HG03469 (cell line): Measurements from ENCODE around the gene AREG.

Experiments
- ATAC-seq: cut with Tn5 transposase; IDR thresholded peaks from one replicate; pipeline ENCODE4 v1.9.1; 2021; ENCODE audit warnings: mild to moderate bottlenecking, moderate library complexity, moderate number of reproducible peaks; ENCODE audit not compliant: unreplicated experiment

Gene AREG

GRCh38 chr4:74504212-74504611 lies 59.3 kb downstream of the AREG start:
- ATAC-seq = no peak
